Brain microvascular endothelial cell (primary cell): ENCODE results near the gene TMEM255A.

Experiments
- DNase-seq: peaks from one replicate; pipeline ENCODE4 v3.0.0-alpha.2; 2020
- H3K27ac ChIP-seq: fragments of 250-450 bp; sonication (Bioruptor Pico); 2 replicates; pipeline ENCODE4 v1.5.1; 2020; ENCODE audit warnings: mild to moderate bottlenecking, moderate library complexity
- H3K27me3 ChIP-seq: fragments of 250-450 bp; sonication (Bioruptor Pico); replicated peaks from 2 replicates; pipeline ENCODE4 v1.5.1; 2020; ENCODE audit warnings: mild to moderate bottlenecking
- H3K36me3 ChIP-seq: fragments of 250-450 bp; sonication (Bioruptor Pico); replicated peaks from 2 replicates; pipeline ENCODE4 v1.5.1; 2020; ENCODE audit warnings: mild to moderate bottlenecking
- H3K4me3 ChIP-seq: 2 replicates; pipeline ENCODE4 v1.5.1; 2011; ENCODE audit warnings: low read depth, mild to moderate bottlenecking, control low read depth, low read length, moderate library complexity
- CTCF ChIP-seq: IDR thresholded peaks from 2 replicates; pipeline ENCODE4 v1.5.1; 2011; ENCODE audit warnings: low read depth, mild to moderate bottlenecking, moderate library complexity, low read length, control low read depth, inconsistent platforms; ENCODE audit errors: missing control alignments
- in situ Hi-C: cut with HindIII; loops from 2 replicates; pipeline ENCODE4 v1.10.0; 2017; ENCODE audit warnings: low sequenced_read_pairs, low pct_ligation_motif_present

The TMEM255A gene

GRCh38 chrX:120270567-120270966, 40.7 kb downstream of the TMEM255A start:
- no peak overlapping the region for H3K27ac ChIP-seq
- no peaks in the 10 kb centered on the region for H3K36me3 ChIP-seq
- no peak for TF ChIP-seq CTCF
- no peak overlapping the region for H3K4me3 ChIP-seq
- DNase-seq = no peak
- no peaks in the 10 kb centered on the region for H3K27me3 ChIP-seq
- in situ Hi-C loops = no loop called here

GRCh38 chrX:120269373-120270035, 41.8 kb downstream of the TMEM255A start:
- no peak overlapping the region for H3K4me3 ChIP-seq
- H3K36me3 ChIP-seq = no peaks in the 10 kb centered on the region
- TF ChIP-seq CTCF = no peak
- H3K27me3 ChIP-seq = no peaks in the 10 kb centered on the region
- DNase-seq = no peak
- in situ Hi-C loops = no loop called here
- no peak overlapping the region for H3K27ac ChIP-seq

- TF ChIP-seq CTCF = no peak
Observed at GRCh38 chrX:120264341-120264740, 46.9 kb downstream of the TMEM255A start.

GRCh38 chrX:120262859-120263708, 48.2 kb downstream of the TMEM255A start:
- Histone ChIP-seq H3K4me3 (no peak overlapping the region), H3K36me3 (no peaks in the 10 kb centered on the region), H3K27ac (no peak overlapping the region), H3K27me3 (no peaks in the 10 kb centered on the region)
- no peak for DNase-seq
- TF ChIP-seq CTCF = no peak
- in situ Hi-C loops = no loop called here

More at GRCh38 chrX:120264341-120264740, 46.9 kb downstream of the TMEM255A start:
- no peaks in the 10 kb centered on the region for H3K36me3 ChIP-seq
- no peak for DNase-seq
- no peak overlapping the region for H3K27ac ChIP-seq
- in situ Hi-C loops = no loop called here
- H3K4me3 ChIP-seq = no peak overlapping the region
- H3K27me3 ChIP-seq = no peaks in the 10 kb centered on the region

GRCh38 chrX:120260369-120260768, 50.9 kb downstream of the TMEM255A start:
- in situ Hi-C loops = no loop called here
- no peak for TF ChIP-seq CTCF
- H3K4me3 ChIP-seq = no peak overlapping the region
- no peaks in the 10 kb centered on the region for H3K36me3 ChIP-seq
- H3K27me3 ChIP-seq = no peaks in the 10 kb centered on the region
- no peak overlapping the region for H3K27ac ChIP-seq
- DNase-seq = no peak
